Measurements from ENCODE around the gene AIPL1. TPM values are rescaled to one million over a fixed set of nuclear protein-coding genes. Genes with fewer than 3 reads are reported as not detected.

The AIPL1 gene
- total RNA-seq, 2 experiments from 2014 or later: not detected

GRCh38 chr17:6456321-6456720 lies 21.4 kb upstream of the AIPL1 start:
- Histone ChIP-seq H3K4me1 (ENCODE audit: insufficient read depth, low read length) (peaks cover 10% of the 10 kb centered on the region), H3K9me3 (ENCODE audit: control insufficient read depth in 1 of 2, insufficient read depth in 1 of 2, low read length in 2 of 2) (no peaks in the 10 kb centered on the region), H3K27me3 (ENCODE audit: control insufficient read depth in 1 of 2, insufficient read depth in 2 of 2, low read length in 2 of 2) (no peaks in the 10 kb centered on the region), H3K36me3 (ENCODE audit: insufficient read depth, low read length) (no peaks in the 10 kb centered on the region), H3K4me3 (ENCODE audit: low read length) (no peak overlapping the region), H3K27ac (ENCODE audit: low read depth in 1 of 2, low read length in 2 of 2) (no peak overlapping the region)
- Mint-ChIP-seq H3K4me1 (ENCODE audit: low read depth) (peaks cover 9% of the 10 kb centered on the region), H3K27me3 (no peaks in the 10 kb centered on the region), H3K27ac (peak overlapping the region; percentile 19), H3K9me3 (no peaks in the 10 kb centered on the region), H3K36me3 (ENCODE audit: low read depth) (no peaks in the 10 kb centered on the region), H3K4me3 (peak overlapping the region; percentile 22)
- no peak for DNase-seq
- intact Hi-C loops (cut with DNase I, micrococcal nuclease): no loop called here
- TF ChIP-seq CTCF (IDR thresholded peaks at IDR 0.05): no peak
- POLR2A ChIA-PET: interaction anchor here (1.9 kb wide), 1 partner anchor 872 kb away, joined by 4 read pairs; the partner anchor contains the start of gene NLRP1
- CTCF ChIA-PET: interaction anchor here (2.8 kb wide), 1 partner anchor 17 kb away, joined by 11 read pairs; no protein-coding TSS in a partner anchor
- no peak for ATAC-seq (ENCODE audit: poor library complexity)

DNA sequence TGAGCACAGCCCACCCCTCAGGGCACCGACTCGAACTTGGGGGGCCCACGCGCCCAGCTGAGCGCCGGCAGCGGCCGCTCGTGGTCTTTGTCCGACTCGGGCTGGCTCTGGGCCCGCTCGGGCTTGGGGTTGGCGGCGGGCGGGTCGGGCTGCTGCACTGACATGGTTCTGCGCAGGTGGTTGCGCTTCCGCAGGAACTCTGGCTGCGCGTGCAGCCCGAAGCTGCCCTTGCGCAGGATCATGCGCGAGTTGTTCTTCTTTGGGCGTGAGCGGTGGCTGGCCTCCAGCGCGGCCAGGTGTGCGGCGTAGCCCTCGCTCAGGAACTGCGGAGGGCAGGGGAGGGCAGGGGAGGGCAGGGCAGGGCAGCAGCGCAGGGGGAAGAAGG lies 20.4 kb upstream of the AIPL1 start:
- POLR2A ChIA-PET: interaction anchor here (1.5 to 2.3 kb wide), 3 partner anchors 9 to 871 kb away, joined by 3 to 13 read pairs (median 4); partner anchors contain the start of genes NLRP1 and PIMREG
- Mint-ChIP-seq H3K27me3 (no peaks in the 10 kb centered on the region), H3K27ac (peak overlapping the region; percentile 59), H3K9me3 (no peaks in the 10 kb centered on the region), H3K4me1 (ENCODE audit: low read depth) (peaks cover 14% of the 10 kb centered on the region), H3K36me3 (ENCODE audit: low read depth) (no peaks in the 10 kb centered on the region), H3K4me3 (peak overlapping the region; percentile 76)
- H3K27me3 ChIP-seq (ENCODE audit: control insufficient read depth in 1 of 2, insufficient read depth in 2 of 2, low read length in 2 of 2): no peaks in the 10 kb centered on the region
- no peak for TF ChIP-seq CTCF (IDR thresholded peaks at IDR 0.05)
- CTCF ChIA-PET: interaction anchor here (2.8 kb wide), 1 partner anchor 18 kb away, joined by 11 read pairs; no protein-coding TSS in a partner anchor
- no peaks in the 10 kb centered on the region for H3K9me3 ChIP-seq (ENCODE audit: control insufficient read depth in 1 of 2, insufficient read depth in 1 of 2, low read length in 2 of 2)
- H3K36me3 ChIP-seq (ENCODE audit: insufficient read depth, low read length): no peaks in the 10 kb centered on the region
- intact Hi-C loops (cut with DNase I, micrococcal nuclease): no loop called here
- peak overlapping the region; percentile 38 for H3K4me3 ChIP-seq (ENCODE audit: low read length)
- peak overlapping the region in 1 of 2 donors; percentile 41 for H3K27ac ChIP-seq (ENCODE audit: low read depth in 1 of 2, low read length in 2 of 2)
- DNase-seq: peak; percentile 13 to 76 (median 47)
- H3K4me1 ChIP-seq (ENCODE audit: insufficient read depth, low read length): peaks cover 10% of the 10 kb centered on the region
- ATAC-seq (ENCODE audit: poor library complexity): peak; percentile 91

- Mint-ChIP-seq H3K36me3 (ENCODE audit: low read depth) (no peaks in the 10 kb centered on the region), H3K4me1 (ENCODE audit: low read depth) (peaks cover 14% of the 10 kb centered on the region), H3K4me3 (no peak overlapping the region), H3K27me3 (no peaks in the 10 kb centered on the region), H3K9me3 (no peaks in the 10 kb centered on the region), H3K27ac (peak overlapping the region; percentile 65)
- peak overlapping the region; percentile 38 for H3K4me3 ChIP-seq (ENCODE audit: low read length)
- no peak for TF ChIP-seq CTCF (IDR thresholded peaks at IDR 0.05)
- peak overlapping the region in 1 of 2 donors; percentile 41 for H3K27ac ChIP-seq (ENCODE audit: low read depth in 1 of 2, low read length in 2 of 2)
- ChIA-PET CTCF (interaction anchor here (2.8 kb wide), 1 partner anchor 18 kb away, joined by 11 read pairs; no protein-coding TSS in a partner anchor), POLR2A (interaction anchor here (1.5 to 2.3 kb wide), 3 partner anchors 9 to 870 kb away, joined by 3 to 13 read pairs (median 4); partner anchors contain the start of genes NLRP1 and PIMREG)
- intact Hi-C loops (cut with DNase I, micrococcal nuclease): no loop called here
- ATAC-seq (ENCODE audit: poor library complexity) (no peak), DNase-seq (peak in 2 of 14 experiments; percentile 9 to 29)
- no peaks in the 10 kb centered on the region for H3K9me3 ChIP-seq (ENCODE audit: control insufficient read depth in 1 of 2, insufficient read depth in 1 of 2, low read length in 2 of 2)
- H3K36me3 ChIP-seq (ENCODE audit: insufficient read depth, low read length): no peaks in the 10 kb centered on the region
- H3K4me1 ChIP-seq (ENCODE audit: insufficient read depth, low read length): peaks cover 10% of the 10 kb centered on the region
- no peaks in the 10 kb centered on the region for H3K27me3 ChIP-seq (ENCODE audit: control insufficient read depth in 1 of 2, insufficient read depth in 2 of 2, low read length in 2 of 2)
Measured at GRCh38 chr17:6454495-6455320, 19.8 kb upstream of the AIPL1 start.

Measured in CD4-positive, alpha-beta T cell (primary cell).